Peyer's patch (tissue), 4 donors: ENCODE results near the gene VASN. TPM values are rescaled to one million over a fixed set of nuclear protein-coding genes. Genes with fewer than 3 reads are reported as not detected.

Source experiments
- DNase-seq, 3 donors: peaks; one replicate each; pipeline ENCODE4 v3.0.0-alpha.2; 2017 to 2019
- H3K27ac ChIP-seq, 4 donors: fragments of 200-600 bp; sonication (generic); one replicate each; pipeline ENCODE4 v1.5.1; 2016 to 2019
- H3K27me3 ChIP-seq, 2 donors: fragments of 200-600 bp; sonication (generic); one replicate each; pipeline ENCODE4 v1.5.1; 2019
- H3K36me3 ChIP-seq, 3 donors: fragments of 200-600 bp; sonication (generic); one replicate each; pipeline ENCODE4 v1.5.1; 2016 to 2019
- H3K4me1 ChIP-seq, 4 donors: fragments of 200-600 bp; sonication (generic); one replicate each; pipeline ENCODE4 v1.5.1; 2016 to 2019
- H3K4me3 ChIP-seq, 4 donors: fragments of 200-600 bp; sonication (generic); 1 replicate in 3 of 4; 2 replicates in 1 of 4; pipeline ENCODE4 v1.5.1; 2016 to 2019; ENCODE audit warnings: mild to moderate bottlenecking in 1 of 4
- H3K9me3 ChIP-seq, 4 donors: fragments of 200-600 bp; sonication (generic); one replicate each; pipeline ENCODE4 v1.5.1; 2016 to 2019; ENCODE audit warnings: mild to moderate bottlenecking in 1 of 4
- CTCF ChIP-seq, 6 experiments: fragments of 450-650 bp in 4 of 6; fragments of 200-600 bp in 2 of 6; sonication (generic) in 1 of 6; IDR thresholded peaks; one replicate each; pipeline ENCODE4 v1.5.1; 2017 to 2019; ENCODE audit warnings: antibody characterized with exemption in 6 of 6, mild to moderate bottlenecking in 3 of 6, moderate library complexity in 1 of 6
- POLR2A ChIP-seq, 2 donors: fragments of 450-650 bp; IDR thresholded peaks; one replicate each; pipeline ENCODE4 v1.5.1; 2017; ENCODE audit warnings: antibody characterized with exemption in 2 of 2, mild to moderate bottlenecking in 2 of 2, moderate library complexity in 2 of 2
- total RNA-seq, 4 donors: library from RNA; depleted of rRNA; stranded (reverse); fragments of >200 nt; gene quantifications; one replicate each; pipeline ENCODE4 v1.1.0, GENCODE V29; 2016

VASN gene
- total RNA-seq, 4 donors from 2014 or later, result 2.1 to 18.2 (median 8.4) TPM

- Histone ChIP-seq H3K36me3 (no peaks in the 10 kb centered on the region), H3K27me3 (no peaks in the 10 kb centered on the region), H3K27ac (peak overlapping the region; percentile 5 to 59 (median 58)), H3K9me3 (no peaks in the 10 kb centered on the region), H3K4me1 (peaks cover 0 to 43% (median 16%) of the 10 kb centered on the region in 4 donors), H3K4me3 (no peak overlapping the region)
- TF ChIP-seq POLR2A (IDR thresholded peaks at IDR 0.05), result no peak
- no peak for TF ChIP-seq CTCF (IDR thresholded peaks at IDR 0.05)
- peak in 1 of 3 donors; percentile 46 for DNase-seq
Measured at GRCh38 chr16:4324492-4325252, 47.0 kb upstream of the VASN start.

GRCh38 chr16:4325253-4325758 lies 46.3 kb upstream of the VASN start:
- no peaks in the 10 kb centered on the region for H3K36me3 ChIP-seq
- no peaks in the 10 kb centered on the region for H3K27me3 ChIP-seq
- peak in 1 of 3 donors; percentile 36 for DNase-seq
- peak overlapping the region in 3 of 4 donors; percentile 57 to 59 (median 59) for H3K27ac ChIP-seq
- no peaks in the 10 kb centered on the region for H3K9me3 ChIP-seq
- H3K4me1 ChIP-seq, result peaks cover 0 to 38% (median 13%) of the 10 kb centered on the region in 4 donors
- H3K4me3 ChIP-seq, result no peak overlapping the region
- TF ChIP-seq POLR2A (IDR thresholded peaks at IDR 0.05) (no peak), CTCF (IDR thresholded peaks at IDR 0.05) (no peak)

GRCh38 chr16:4327386-4328045 lies 44.1 kb upstream of the VASN start:
- Histone ChIP-seq H3K36me3 (no peaks in the 10 kb centered on the region), H3K27me3 (no peaks in the 10 kb centered on the region), H3K4me3 (peak overlapping the region; percentile 19 to 51 (median 51)), H3K27ac (peak overlapping the region; percentile 21 to 85 (median 73)), H3K9me3 (no peaks in the 10 kb centered on the region), H3K4me1 (peaks cover 0 to 38% (median 13%) of the 10 kb centered on the region in 4 donors)
- no peak for DNase-seq
- TF ChIP-seq CTCF (IDR thresholded peaks at IDR 0.05) (no peak), POLR2A (IDR thresholded peaks at IDR 0.05) (no peak)

GRCh38 chr16:4328046-4328781 lies 43.4 kb upstream of the VASN start:
- Histone ChIP-seq H3K4me1 (peaks cover 0 to 38% (median 13%) of the 10 kb centered on the region in 4 donors), H3K4me3 (peak overlapping the region; percentile 19 to 51 (median 51)), H3K9me3 (no peaks in the 10 kb centered on the region), H3K27me3 (no peaks in the 10 kb centered on the region), H3K36me3 (no peaks in the 10 kb centered on the region), H3K27ac (peak overlapping the region; percentile 25 to 85 (median 73))
- TF ChIP-seq POLR2A (IDR thresholded peaks at IDR 0.05), result no peak
- peak in 4 of 6 experiments; percentile 46 to 55 (median 50) for TF ChIP-seq CTCF (IDR thresholded peaks at IDR 0.05)
- peak; percentile 53 to 79 (median 72) for DNase-seq
